Left hindlimb (tissue), 1 donor: ENCODE measurements around the gene MSRB3.

Source experiments
- DNase-seq: peaks from one replicate; pipeline ENCODE4 v3.0.0-alpha.2; 2018

The MSRB3 gene

GRCh38 chr12:65501093-65501621 lies 222.7 kb downstream of the MSRB3 start:
- peak; percentile 90 for DNase-seq

GRCh38 chr12:65501935-65502334 lies 223.5 kb downstream of the MSRB3 start:
- no peak for DNase-seq

- no peak for DNase-seq
These were observed 225.9 kb downstream of the MSRB3 start for GRCh38 chr12:65504417-65504816.

GRCh38 chr12:65505386-65506121 lies 227.1 kb downstream of the MSRB3 start:
- no peak for DNase-seq

GRCh38 chr12:65508276-65509035 lies 230.0 kb downstream of the MSRB3 start:
- DNase-seq = no peak

GRCh38 chr12:65510007-65510406 lies 231.5 kb downstream of the MSRB3 start:
- no peak for DNase-seq

GRCh38 chr12:65510584-65511050 lies 232.1 kb downstream of the MSRB3 start:
- DNase-seq = peak; percentile 84

- peak; percentile 81 for DNase-seq
These were observed 232.8 kb downstream of the MSRB3 start for GRCh38 chr12:65511134-65511834.

- DNase-seq = no peak
These were observed 233.4 kb downstream of the MSRB3 start for GRCh38 chr12:65511912-65512311.
